Left lung (tissue), 10 donors: Measurements from ENCODE around the gene PHC3. TPM values are rescaled to one million over a fixed set of nuclear protein-coding genes. Genes with fewer than 3 reads are reported as not detected.

Source experiments
- ATAC-seq: fragments of 200-7000 bp; cut with Tn5 transposase; one replicate; pipeline ENCODE4 v1.9.1; 2020; ENCODE audit warnings: moderate library complexity
- DNase-seq, 4 donors: peaks; one replicate each; pipeline ENCODE4 v3.0.0-alpha.2; 2013 to 2020
- H3K27ac ChIP-seq, 2 donors: fragments of 200-600 bp; sonication (generic) in 1 of 2; one replicate each; pipeline versions ENCODE4 v1.5.0 to v1.8.0; 2020 to 2021
- H3K27me3 ChIP-seq, 2 donors: fragments of 200-600 bp; sonication (generic) in 1 of 2; one replicate each; pipeline versions ENCODE4 v1.5.0 to v1.8.0; 2020 to 2021
- H3K36me3 ChIP-seq, 2 donors: fragments of 200-600 bp; sonication (generic) in 1 of 2; one replicate each; pipeline versions ENCODE4 v1.5.0 to v1.8.0; 2020 to 2021
- H3K4me1 ChIP-seq, 2 donors: fragments of 200-600 bp; one replicate each; pipeline ENCODE4 v1.8.0; 2021
- H3K4me3 ChIP-seq, 2 donors: fragments of 200-600 bp; sonication (generic) in 1 of 2; one replicate each; pipeline versions ENCODE4 v1.5.0 to v1.8.0; 2020 to 2021; ENCODE audit warnings: mild to moderate bottlenecking in 1 of 2
- H3K9me3 ChIP-seq, 2 donors: fragments of 200-600 bp; sonication (generic) in 1 of 2; one replicate each; pipeline versions ENCODE4 v1.5.0 to v1.8.0; 2020 to 2021
- intact Hi-C, 2 donors: fragments of 100-400 bp; cut with DNase I; formaldehyde crosslinking; loops; one replicate each; pipeline versions ENCODE4 v1.11.2 to v1.14.2; 2022
- polyA plus RNA-seq, 6 donors: library from polyadenylated mRNA; unstranded; fragments of 120-200 nt; gene quantifications; one replicate each; pipeline ENCODE4 v1.2.1, GENCODE V29; 2013; ENCODE audit not compliant: insufficient read length in 6 of 6
- total RNA-seq, 2 donors: library from RNA; stranded (reverse); fragmentation: NEBNext Ultra II Directional; extraction: Animal tissue kit (Norgen Biotek cat#: 25700); gene quantifications; one replicate each; pipeline ENCODE4 v1.2.1, GENCODE V29; 2021
- TF ChIP-seq, protein P1 (sequence below), 2 donors: fragments of 200-600 bp; sonication (generic) in 1 of 2; IDR thresholded peaks; one replicate each; pipeline versions ENCODE4 v1.5.0 to v1.8.0; 2021; ENCODE audit warnings: antibody characterized with exemption in 2 of 2
- donor health status: DM: no; HTN: yes; CAD: no.
- donor health status: DM: no; HTN: no; CAD: no.

PHC3 gene
- total and polyA plus RNA-seq, 8 donors, result 35.5 to 66.3 (median 47.1) TPM

DNA sequence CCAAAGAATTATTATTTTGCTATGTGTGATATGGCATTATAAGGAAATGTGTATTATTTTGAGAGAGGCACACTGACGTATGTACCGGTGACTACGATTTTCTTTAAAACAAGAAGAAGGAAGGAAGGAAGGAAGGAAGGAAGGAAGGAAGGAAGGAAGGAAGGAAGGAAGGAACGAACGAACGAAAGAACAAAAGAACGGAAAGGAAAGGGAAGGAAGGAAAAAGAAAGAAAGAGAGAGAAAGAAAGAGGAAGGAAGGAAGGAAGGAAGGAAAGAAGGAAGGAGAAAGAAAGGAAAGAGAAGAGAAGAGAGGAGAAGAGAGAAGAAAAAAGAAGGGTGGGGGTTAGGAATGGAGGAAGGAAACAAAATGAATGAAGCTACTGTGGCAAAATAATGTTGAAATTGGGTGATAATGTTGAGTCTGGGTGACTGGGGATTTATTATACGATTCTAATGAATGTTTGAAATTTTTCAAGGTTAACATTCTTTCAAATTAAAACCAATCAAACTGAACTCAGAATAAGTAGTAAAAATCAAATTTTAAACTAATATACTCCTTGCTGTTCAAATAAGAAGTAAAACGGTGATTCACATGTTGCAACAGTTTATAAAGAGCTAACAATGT is 70.3 kb downstream of the PHC3 start:
- Histone ChIP-seq H3K27ac (no peak overlapping the region), H3K27me3 (no peaks in the 10 kb centered on the region), H3K9me3 (no peaks in the 10 kb centered on the region), H3K4me3 (no peak overlapping the region), H3K36me3 (peaks cover 0 to 73% of the 10 kb centered on the region in 2 donors), H3K4me1 (no peaks in the 10 kb centered on the region)
- ATAC-seq, result no peak
- TF ChIP-seq, protein P1, sequence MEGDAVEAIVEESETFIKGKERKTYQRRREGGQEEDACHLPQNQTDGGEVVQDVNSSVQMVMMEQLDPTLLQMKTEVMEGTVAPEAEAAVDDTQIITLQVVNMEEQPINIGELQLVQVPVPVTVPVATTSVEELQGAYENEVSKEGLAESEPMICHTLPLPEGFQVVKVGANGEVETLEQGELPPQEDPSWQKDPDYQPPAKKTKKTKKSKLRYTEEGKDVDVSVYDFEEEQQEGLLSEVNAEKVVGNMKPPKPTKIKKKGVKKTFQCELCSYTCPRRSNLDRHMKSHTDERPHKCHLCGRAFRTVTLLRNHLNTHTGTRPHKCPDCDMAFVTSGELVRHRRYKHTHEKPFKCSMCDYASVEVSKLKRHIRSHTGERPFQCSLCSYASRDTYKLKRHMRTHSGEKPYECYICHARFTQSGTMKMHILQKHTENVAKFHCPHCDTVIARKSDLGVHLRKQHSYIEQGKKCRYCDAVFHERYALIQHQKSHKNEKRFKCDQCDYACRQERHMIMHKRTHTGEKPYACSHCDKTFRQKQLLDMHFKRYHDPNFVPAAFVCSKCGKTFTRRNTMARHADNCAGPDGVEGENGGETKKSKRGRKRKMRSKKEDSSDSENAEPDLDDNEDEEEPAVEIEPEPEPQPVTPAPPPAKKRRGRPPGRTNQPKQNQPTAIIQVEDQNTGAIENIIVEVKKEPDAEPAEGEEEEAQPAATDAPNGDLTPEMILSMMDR (IDR thresholded peaks at IDR 0.05), result no peak
- DNase-seq, result no peak
- intact Hi-C loops, result no loop called here

DNA sequence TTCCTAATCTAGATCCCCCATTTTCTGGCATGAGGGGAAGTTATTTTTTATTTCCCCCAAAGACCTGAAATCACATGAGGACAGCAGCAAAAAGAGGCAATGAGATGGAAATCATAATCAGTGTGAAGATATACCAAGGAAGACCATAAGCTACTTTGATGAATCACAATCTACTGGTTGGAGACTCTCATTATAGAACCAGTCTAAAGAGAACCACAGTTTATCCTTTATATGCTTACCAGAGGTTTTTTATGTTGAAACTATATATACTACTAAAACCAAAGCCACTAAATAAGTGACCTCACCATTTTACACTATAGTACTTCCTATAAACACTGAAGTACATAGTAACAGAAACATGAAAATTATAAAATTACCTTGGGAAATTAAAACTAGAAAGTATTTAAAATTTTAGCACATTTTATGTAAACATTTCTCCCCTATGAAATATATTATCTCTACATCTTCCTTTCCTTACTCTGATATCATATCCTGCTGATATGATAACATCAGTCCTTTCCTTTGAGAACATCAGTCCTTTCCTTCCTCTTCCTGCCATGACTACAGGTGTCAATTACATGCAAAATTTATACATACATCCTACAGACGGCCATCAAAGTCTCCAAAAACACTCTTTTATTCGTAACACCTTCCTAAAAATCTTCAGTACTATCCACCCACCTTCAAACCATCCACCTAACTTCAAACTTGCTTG is 71.8 kb downstream of the PHC3 start:
- H3K9me3 ChIP-seq, result no peaks in the 10 kb centered on the region
- no peak for ATAC-seq
- no peak overlapping the region for H3K4me3 ChIP-seq
- TF ChIP-seq, protein P1 (IDR thresholded peaks at IDR 0.05), result no peak
- no peak overlapping the region for H3K27ac ChIP-seq
- intact Hi-C loops, result no loop called here
- H3K27me3 ChIP-seq, result no peaks in the 10 kb centered on the region
- no peaks in the 10 kb centered on the region for H3K4me1 ChIP-seq
- no peak for DNase-seq
- H3K36me3 ChIP-seq, result peaks cover 0 to 71% of the 10 kb centered on the region in 2 donors

DNA sequence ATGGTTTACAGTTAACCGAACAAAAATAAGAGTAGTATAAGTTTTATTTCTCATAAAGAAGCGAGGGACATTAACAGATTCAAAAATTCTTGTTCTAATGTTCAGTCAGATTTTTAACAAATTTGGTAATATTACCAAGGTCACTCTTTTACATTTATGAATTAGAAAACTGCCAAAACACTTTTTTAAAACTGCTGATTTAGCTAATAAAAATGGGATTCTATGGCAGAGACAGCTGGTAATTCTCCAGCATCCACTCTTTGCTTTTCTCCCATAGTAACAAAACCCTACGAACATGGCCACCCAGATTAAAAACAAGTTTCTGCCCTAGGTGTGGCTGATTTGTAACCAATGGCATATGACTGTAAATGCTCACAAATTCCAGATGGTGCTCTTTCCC is 72.6 kb downstream of the PHC3 start:
- H3K9me3 ChIP-seq, result no peaks in the 10 kb centered on the region
- H3K27ac ChIP-seq, result no peak overlapping the region
- no peaks in the 10 kb centered on the region for H3K4me1 ChIP-seq
- H3K27me3 ChIP-seq, result no peaks in the 10 kb centered on the region
- H3K4me3 ChIP-seq, result no peak overlapping the region
- no peak for ATAC-seq
- H3K36me3 ChIP-seq, result peaks cover 0 to 68% of the 10 kb centered on the region in 2 donors
- intact Hi-C loops, result no loop called here
- DNase-seq, result no peak
- TF ChIP-seq, protein P1 (IDR thresholded peaks at IDR 0.05), result no peak

DNA sequence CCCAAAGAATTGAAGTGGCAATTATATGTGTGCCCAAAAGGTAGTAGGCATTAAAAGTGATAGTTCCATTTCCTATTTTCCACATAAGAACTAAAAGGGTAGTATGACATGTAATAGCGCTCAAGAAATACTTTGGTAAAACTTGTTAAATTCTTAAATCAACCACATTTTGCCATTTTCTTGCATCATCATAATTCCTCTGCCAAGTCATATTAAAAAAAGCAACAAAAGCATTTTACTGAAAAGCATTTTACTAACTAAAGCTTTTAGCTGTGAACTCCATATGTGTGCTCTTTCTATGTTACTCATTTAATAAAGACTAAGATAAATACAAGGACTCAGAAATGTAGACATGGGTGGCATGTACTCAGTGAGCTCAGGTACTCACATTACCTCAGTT is 73.6 kb downstream of the PHC3 start:
- H3K36me3 ChIP-seq, result peaks cover 0 to 68% of the 10 kb centered on the region in 2 donors
- H3K4me1 ChIP-seq, result no peaks in the 10 kb centered on the region
- no peaks in the 10 kb centered on the region for H3K9me3 ChIP-seq
- TF ChIP-seq, protein P1 (IDR thresholded peaks at IDR 0.05), result no peak
- DNase-seq, result no peak
- H3K4me3 ChIP-seq, result no peak overlapping the region
- H3K27me3 ChIP-seq, result no peaks in the 10 kb centered on the region
- H3K27ac ChIP-seq, result no peak overlapping the region
- intact Hi-C loops, result no loop called here
- ATAC-seq, result no peak

DNA sequence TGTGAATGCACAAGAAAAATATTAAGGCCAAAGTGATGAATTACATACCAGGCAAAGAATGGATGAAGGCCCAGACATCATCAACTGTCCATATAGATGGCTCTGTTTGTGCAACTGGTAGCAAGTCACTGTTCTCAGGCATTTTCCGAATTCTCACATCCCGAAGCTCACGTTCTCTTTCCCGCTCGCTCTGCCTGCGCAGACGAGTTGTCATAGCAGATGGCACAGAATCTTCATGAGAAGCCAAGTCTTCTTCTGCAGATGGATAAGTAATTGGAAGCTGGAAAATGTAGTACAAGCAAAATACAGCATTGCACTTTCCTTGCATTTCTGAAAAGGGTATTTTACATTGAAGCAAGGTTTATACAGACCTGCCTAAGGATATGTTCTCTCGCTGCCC is 79.1 kb downstream of the PHC3 start:
- TF ChIP-seq, protein P1 (IDR thresholded peaks at IDR 0.05), result no peak
- H3K4me3 ChIP-seq, result no peak overlapping the region
- no peak for ATAC-seq
- DNase-seq, result no peak
- H3K27ac ChIP-seq, result no peak overlapping the region
- no peaks in the 10 kb centered on the region for H3K4me1 ChIP-seq
- H3K27me3 ChIP-seq, result no peaks in the 10 kb centered on the region
- peaks cover 0 to 93% of the 10 kb centered on the region in 2 donors for H3K36me3 ChIP-seq
- intact Hi-C loops, result no loop called here
- H3K9me3 ChIP-seq, result no peaks in the 10 kb centered on the region
